Head of caudate nucleus (tissue), 42 donors: ENCODE results near the gene GRK6.
"Not testable (repeated sequence)": the region's sequence is repeated elsewhere in the genome, so short reads cannot be mapped to it uniquely, and the experiment has no call there.

Source experiments
- DNase-seq, 42 donors: peaks; one replicate each; pipeline versions ENCODE4 v3.0.0 to v3.0.0-alpha.2; 2020 to 2021; ENCODE audit warnings: mixed read lengths in 7 of 42
- intact Hi-C: fragments of 100-400 bp; cut with DNase I; formaldehyde crosslinking; loops from one replicate; pipeline ENCODE4 v1.15.0; 2022

The GRK6 gene

DNA sequence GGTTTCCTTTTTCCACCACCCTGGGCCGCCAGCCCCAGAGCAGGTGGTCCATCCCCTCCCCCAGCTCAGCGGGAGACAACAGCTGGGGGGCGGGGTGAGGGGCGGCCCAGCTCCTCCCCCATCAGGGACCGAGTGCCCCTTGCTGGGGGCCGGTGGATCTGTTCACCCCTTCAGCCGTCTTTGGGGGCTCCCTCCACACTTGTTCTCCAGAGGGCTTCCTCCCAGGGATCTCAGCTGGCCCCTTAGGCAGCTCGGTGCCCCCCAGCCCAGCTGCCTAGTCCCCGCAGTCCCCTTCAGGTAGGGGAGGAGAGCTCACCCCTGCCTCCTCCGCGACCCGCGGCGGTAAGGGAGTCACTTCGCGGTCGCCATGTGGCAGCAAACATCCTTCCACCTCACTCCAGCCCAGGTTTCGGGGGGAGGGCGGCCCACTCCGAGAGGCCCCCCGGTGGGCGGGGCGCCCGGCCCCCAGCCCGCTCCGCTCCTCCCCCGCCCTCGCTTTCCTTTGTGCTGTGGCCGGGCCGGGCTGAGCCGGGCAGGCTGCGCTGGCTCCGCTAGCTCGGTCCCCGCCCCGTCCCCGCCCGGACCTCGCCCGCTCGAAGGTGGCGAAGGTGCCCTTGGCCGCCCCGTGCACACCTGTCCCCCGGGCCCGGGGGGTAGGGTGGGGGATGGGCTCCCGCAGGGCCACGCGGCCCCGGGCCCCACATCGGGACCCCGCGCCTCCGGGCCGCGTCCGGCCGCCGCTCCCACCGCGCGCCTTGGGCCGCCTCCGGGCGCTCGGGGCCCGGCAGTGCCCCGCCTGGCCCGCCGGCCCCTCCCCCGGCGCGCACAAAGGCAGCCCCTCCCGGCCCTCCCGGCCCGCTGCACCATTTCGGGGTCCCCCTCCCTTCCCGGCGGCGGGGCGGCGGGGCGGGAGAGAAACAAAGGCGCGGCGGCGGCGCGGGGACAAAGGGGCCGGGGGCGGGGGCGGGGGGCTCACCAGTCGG lies 46.3 kb downstream of the GRK6 start:
- peak in 3 of 42 donors; percentile 29 to 52 (median 37) for DNase-seq
- intact Hi-C loops = no loop called here

DNA sequence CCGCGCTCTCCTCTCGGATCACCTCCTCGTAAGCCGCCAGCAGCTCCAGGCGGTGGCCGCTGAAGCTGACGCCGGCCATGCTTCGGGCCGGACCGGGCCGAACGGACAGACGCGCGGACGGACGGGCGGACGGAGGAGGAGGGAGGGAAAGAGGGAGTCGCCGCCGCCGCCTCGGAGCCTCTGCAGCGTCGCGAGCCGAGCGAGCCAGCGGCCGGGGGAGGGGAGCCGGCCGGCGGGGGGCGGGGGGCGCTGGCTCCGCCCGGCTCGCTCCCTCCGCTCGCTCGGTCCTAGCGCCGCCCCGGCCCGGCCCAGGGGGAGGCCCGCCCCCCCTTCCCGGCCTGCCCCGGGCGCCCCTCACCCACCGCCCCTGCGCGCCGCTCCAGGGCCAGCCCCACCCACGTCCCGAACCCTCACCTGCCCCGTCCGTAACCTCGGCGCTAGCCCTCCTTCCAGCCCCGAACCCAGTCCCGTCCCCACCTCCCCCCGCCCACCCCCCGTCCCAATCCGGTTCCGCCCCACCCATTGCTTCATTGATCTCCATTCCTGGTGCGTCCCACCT lies 47.0 kb downstream of the GRK6 start, which contains the start of gene DBN1:
TSS of gene DBN1 (minus strand) at position 192 of the 559 bp plus-strand sequence. CDS start at position 79, 113 bp downstream.
- DNase-seq = peak in 13 of 42 donors; percentile 31 to 66 (median 58)
- intact Hi-C loops = no loop called here

DNA sequence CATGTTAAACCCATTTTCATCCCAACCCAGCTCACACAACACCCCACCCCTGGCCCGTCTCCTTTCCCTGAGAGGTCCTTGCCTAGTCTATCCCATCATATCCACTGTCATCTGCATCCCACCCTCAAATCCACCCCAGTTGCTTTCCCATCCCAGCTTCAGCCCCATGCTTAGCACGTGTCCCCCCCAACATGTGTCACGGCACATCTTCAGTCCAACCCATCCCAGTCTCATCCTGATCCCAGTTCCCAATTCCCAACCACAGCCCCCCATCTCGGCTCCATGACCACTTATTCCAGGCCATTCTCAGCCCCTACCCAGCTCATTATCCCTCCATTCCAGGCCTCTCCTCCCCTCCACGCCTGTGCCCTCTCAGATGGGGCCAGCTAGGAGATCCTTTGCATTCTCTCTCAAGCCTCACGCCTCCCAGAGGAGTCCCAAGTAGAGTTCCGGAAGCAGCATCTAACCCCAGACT lies 47.6 kb downstream of the GRK6 start:
- no peak for DNase-seq
- intact Hi-C loops = no loop called here

DNA sequence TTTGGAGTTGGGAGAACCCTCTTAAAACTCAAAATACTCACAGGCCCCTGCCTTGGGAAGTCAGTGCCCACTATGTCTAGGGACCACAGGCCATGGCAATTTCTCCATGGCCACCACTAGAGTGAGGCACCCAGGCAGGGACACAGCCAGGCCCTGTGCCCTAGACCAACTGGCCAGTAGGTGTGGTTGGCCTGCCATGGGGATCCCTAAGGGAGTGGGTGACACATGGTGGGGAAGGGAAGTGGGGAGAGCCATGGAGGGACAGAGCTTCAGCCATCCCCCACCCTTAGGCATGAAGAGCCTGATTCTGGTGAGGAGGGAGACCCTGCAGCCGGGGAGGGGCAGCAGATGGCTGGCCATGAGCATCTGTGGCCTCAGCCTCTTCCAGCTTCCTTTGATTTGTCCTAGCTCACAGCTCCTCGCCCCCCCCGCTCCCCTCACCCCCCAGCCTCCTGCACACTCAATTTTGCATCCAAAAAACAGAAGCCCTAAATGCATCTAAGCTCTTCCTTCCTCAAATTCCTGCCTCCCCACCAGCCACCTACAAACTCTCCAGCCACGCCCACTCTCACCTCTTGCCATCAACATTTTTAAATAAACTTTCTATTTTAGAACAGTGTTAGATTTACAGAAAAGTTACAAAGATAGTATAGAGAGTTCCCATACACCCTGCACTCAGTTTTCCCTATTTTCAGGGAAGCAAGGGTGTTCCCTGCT lies 48.5 kb downstream of the GRK6 start:
- DNase-seq = no peak
- intact Hi-C loops = no loop called here

DNA sequence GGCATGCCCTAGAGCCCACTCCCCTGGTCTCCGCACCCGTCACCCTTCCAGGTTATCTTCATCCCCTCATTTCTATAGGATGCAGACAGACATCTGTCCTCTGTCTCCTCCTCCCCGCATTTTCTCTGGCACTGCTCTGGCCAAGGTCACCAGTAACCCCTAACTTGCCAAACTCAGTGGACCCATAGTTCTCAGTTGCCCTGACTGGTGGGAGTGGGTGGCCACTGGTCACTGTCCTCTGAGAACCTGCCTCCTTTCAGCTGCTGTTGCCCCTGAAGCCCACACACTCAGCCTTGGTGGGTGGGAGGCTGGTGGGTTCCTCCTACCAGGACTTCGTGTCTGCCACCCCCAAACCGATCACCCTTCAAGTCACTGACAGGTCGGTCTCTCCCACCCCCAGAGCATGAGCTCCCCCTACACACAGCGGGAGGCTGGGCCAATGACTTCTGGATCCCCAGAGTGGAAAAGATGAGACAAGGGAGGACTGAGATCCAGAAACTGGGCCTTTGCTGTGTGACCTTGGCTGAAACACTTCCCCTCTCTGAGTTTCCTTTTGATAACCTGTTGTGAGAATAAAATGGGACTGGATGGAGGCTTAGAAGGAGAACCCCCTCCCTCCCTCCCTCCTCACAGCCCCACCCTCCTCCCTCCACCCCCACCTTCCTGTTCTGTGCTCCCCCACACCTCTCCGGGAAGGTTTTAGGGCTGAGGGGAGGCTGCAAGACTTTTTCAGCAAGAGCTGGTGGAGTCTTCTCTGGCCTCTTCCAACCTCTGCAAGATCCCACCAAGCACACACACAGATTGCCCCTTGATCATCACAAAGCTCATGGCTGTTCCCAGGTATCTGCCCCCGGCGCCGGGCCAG lies 49.3 kb downstream of the GRK6 start:
- DNase-seq = peak in 10 of 42 donors; percentile 43 to 78 (median 58)
- intact Hi-C loops = no loop called here

DNA sequence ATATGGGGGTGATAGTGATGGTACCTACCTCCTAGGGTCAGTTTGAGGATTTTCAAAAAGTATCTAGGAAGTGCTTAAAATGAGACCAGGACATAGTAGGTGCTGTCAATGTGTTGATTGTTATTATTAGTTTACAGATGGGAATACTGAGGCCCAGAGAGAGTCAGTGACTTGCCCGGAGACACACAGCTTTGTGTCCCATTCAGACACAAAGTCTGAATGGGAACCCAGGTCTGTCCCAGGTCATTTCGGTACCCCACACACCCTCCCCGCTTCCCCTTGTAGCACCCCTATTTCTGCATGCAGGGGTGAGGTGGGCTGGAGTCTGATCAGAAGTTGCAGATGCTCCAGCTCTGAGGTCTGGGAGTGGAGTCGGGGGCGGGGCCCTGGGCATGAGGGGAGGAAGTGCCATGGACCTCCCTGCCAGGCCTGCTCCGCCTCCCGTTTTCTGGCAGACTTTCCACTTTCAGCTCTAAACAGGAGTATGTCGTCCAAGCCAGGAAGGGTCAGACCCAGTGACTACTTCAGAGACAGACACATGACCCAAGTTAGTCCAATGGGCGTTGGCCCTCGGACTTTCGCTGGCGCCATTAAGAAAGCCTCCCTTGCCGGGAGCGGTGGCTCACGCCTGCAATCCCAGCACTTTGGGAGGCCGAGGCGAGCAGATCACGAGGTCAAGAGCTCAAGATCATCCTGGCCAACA lies 50.2 kb downstream of the GRK6 start:
- no peak for DNase-seq

DNA sequence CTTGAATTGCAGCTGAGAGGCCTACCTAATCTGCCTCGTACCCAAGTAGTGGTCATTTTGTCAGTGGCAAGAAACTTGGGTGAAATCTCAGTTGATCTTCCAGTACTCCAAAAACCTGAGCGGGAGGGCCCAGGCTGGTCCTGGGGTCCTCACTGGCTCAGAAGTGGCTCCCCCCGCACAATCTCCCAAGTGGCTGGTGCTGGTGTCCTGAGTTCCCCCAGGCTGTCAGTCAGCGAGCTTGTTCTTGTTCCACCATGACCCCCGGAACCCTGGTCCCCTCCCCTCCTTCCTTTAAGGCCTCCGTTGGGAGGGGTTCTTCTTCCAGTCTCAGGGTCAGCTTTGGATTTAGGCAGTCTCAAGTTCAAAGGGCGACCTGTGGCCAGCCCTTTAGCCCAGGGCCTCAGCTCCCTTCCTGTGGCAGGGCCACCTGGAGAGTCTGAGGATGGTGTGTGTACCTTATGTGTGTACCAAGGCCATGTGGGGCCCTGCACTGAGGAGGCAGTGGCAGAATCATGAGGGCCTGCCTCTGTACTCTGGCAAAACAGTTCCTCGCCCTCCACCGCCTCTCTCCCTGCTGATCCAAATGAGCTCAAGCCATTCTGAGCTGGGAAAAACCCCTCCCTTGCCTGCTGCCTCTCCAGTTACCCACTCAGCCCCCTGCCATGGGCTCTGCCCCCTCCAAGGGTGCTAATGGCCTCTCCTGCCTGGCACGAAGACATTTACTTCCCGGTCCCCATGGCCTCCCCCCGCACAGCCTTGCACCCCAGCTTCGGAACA lies 51.4 kb downstream of the GRK6 start:
- DNase-seq = no peak
- intact Hi-C loops = no loop called here

More for the DNA sequence above, 50.2 kb downstream of the GRK6 start:
- intact Hi-C loops = no loop called here

DNA sequence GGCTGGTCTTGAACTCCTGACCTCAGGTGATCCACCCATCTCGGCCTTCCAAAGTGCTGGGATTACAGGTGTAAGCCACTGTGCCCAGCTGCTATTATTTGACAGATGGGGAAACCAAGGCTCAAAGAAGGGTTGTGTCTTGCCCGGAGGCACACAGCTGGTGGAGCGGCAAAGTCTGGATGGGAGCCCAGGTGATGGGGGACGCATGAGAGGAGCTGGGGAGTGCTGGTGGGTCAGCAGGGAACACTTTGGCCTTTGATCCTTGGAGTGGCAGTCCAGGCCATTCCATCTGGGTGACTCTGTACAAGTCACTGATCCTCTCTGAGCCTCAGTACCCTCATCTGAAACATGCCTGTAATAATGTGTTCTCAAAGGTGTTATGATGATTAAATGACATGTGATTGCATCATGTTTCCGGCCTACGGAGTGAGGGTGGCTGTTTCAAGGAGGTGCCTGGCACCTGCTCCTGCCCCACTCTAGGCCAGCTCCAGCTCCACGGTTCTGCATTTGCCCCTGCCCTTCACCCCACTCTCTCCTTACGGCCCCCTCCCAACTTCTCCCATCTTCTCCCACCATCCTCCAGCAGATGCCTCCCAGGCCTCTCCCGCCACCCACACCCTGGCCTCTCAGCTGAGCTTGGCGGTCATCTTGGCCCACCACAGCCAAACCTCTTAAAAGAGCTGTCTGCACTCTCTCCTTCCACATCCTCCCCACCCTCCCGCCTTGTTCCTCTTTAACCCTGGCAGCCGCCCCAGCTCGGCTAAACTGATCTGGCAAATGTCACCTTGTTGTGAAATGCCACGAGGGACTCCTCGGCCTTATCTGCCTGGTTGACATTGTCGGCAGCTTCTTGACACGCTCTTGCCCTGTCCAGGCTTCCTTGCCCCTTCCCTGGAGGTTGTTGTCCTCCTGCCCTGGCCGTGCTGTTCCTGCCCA lies 52.5 kb downstream of the GRK6 start:
- DNase-seq = peak in 14 of 42 donors; percentile 30 to 68 (median 47)
- intact Hi-C loops = no loop called here

DNA sequence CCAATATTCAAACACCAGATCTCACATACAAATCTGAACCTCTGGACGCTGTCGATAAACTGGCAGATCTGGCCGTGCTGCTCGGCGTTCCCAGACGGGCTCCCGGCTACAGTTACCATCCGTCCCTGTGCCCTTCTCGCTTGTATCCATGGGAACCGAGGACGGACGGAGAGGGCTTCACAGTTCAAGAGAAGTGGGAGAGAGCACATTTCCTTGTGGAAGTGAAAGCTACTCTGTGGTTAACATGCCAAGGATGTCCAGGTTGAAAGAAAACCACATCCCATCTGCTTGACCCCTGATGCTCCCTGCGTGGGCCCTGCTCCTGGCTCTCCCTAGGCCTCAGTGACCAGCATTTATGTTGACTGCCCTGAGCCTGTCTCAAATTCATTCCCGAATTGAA lies 53.3 kb downstream of the GRK6 start:
- intact Hi-C loops = no loop called here
- DNase-seq = no peak

DNA sequence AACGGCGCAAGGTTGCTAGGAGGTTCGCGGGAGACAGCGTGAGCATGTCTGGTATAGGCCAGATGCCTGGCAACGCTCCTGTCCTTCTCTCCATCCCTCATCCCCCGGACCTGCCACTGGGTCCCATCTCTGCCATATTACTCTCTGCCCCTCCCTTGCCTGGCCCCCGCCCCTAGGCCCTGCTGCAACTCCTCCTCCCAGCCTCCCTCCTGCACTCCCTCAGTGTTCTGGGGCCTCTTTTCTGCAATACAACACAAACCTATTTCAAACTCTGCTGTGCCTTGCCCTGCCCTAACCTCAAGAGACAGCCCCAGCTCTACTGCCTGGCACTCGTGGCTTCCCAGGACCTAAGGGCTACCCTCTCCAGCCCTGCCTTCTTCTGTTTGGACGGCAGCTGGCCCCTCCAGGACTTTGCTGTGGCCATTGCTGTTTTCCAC lies 55.9 kb downstream of the GRK6 start:
- intact Hi-C loops = no loop called here
- DNase-seq = no peak

DNA sequence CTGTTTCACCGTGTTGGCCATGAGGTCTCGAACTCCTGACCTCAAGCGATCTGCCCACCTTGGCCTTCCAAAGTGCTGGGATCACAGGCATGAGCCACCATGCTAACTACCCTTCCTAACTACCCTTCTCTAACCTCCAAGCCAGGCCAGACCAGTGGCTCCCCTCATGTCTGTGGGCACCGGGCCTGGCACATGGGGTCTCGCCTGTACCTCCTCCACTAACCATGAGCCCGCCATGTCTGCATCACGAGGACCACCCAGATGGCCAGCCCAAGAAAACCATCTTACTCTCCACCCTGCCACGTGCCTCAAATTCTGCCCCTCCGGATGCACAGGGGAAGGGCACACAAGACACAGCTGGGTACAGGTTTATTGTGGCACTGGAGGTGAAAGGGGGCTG lies 56.6 kb downstream of the GRK6 start:
- no peak for DNase-seq
- intact Hi-C loops = no loop called here

DNA sequence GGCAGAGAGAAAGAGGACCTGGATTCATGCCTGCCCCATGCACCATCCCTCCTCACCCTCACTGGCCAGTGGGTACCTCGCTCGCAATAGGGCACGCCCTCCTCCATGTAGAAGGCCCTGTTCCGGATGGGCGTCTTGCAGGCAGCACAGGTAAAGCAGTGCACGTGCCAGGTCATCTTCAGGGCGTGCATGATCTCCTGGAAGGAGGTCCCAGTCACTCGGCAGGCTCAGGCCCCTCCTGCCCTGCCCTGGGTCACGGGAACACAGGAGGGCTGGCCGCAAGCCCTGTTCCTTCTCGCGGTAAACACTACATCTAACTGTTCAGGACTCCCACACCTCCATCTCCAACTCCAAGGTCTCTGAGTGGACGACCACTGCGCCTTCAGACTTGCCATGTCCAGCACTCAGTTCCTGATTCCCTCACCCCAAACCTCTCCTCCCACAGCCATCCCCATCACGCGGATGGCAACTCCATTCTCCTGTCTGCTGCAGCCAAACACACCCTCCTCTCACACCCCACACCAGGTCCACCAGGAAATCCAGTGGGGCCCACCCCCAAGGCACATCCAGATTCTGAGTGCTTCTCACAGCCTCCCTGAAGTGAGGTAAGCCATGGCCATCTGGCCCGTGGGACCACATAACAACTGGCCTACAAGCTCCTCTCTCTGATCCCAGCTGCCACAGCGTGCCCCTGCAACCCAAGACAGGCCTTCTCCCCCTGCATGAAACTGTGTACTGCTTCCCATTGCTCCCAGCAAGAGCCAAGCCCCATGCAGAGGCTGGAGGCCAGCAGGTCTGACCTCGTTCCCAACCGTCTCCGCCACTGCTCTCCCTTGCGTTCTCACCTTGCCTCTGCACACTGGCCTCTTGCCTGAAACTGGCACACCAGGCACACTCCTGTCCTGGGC lies 57.8 kb downstream of the GRK6 start:
- intact Hi-C loops = no loop called here
- DNase-seq = no peak

DNA sequence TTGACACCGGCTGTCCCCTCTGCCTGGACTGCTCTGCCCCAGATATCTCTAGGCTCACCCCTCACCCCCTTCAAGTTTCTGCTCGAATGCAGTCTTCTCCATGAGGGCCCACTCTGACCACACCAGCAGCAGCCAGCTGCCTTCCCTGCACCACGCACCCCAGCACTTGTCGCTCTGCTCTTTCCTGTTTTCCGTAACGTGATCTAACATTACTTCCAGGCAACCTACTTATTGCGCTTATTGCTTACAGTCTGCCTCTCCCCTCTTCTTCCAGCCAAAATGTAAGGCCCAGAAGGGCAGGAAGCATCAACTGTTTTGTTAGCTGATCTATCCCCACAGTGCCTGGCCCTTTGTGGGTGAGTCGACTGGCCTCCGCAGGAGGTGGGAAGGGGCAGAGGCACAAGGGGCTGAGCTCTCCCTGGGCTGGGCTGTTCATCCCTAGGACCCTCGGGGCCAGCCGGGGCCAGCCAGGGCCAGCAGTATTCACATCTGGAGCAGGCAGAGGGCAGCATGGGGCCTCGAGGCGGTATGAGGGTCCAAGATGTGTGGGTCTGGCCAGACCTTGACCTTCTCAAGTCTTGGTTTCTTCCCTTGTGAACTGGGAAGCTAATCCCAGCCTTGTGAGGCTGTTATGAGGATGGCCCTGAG lies 58.5 kb downstream of the GRK6 start:
- intact Hi-C loops = no loop called here
- no peak for DNase-seq

DNA sequence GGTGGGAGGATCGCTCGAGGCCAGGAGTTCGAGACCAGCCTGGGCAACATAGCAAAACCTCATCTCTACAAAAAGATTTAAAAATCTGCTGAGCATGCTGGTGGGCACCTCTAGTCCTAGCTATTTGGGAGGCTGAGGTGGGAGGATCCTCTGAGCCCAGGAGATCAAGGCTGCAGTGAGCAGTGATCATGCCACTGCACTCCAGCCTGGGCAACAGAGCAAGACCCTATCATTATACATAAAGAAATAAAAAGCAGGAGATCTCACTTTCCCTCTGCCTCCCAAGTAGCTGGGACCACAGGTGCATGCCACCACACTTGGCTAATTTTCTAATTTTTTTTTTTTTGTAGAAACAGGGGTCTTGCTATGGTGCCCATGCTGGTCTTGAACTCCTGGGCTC lies 59.3 kb downstream of the GRK6 start:
- intact Hi-C loops, DNase-seq: not testable (repeated sequence)

DNA sequence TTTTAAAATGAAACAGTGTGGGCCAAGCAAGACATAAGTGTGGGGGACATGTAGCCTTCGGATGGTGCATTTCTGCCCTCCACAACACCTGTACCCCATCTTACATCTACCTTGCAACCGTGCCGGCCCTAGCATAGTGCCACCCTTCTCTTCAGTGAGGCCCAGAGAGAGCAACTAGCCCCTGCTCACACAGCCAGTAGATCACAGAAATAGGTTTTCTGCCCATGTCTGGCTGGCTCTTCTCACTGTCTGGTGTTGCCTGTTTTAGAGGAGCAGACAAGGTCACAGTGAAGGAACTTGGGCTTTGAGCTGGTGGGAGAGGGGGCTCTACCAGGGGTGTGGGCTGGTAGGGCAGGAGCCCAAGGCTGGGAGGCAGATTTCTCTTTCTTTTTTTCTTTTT lies 59.8 kb downstream of the GRK6 start:
- intact Hi-C loops = no loop called here
- no peak for DNase-seq
